Activated T-cell treated with anti-CD3 and anti-CD28 coated beads for 1 hour (primary cell): ENCODE results near the gene CRABP2.
A peak's percentile ranks its signal among the peaks of the same experiment; 100 is the strongest.

Experiments
- DNase-seq: peaks from one replicate; pipeline ENCODE4 v3.0.0-alpha.2; 2020; ENCODE audit warnings: low read depth

The CRABP2 gene

DNA sequence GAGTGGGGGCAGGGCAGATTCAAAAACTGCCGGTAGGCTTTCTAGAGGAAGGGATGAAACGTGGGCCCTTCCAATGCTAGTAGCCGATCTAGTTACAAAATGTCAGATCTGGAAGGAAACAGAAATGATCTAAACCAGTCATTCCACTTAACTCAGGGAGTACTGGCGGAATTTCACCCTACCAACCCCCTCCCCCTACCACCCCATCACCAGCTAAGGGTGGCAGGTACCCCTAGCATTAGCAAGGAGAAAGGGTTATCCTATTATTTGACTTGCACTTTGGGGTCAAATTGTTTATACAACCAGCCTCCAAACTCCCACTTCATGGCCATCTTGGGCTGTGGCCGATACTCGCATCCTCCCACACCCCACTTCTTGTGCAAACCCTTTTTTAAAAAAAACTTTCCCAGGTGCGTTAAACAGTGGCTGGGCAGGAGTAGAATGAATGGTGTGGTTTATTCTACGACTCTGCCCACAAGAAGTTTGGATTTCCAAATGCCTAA is 36.1 kb upstream of the CRABP2 start:
- DNase-seq, result no peak

GRCh38 chr1:156740741-156741480 is 35.5 kb upstream of the CRABP2 start, which contains the start of gene MRPL24:
TSS of gene MRPL24 (minus strand) at chr1:156741088. CDS start at chr1:156738704, 2,384 bp downstream.
- DNase-seq, result peak; percentile 92

- no peak for DNase-seq
Measured at GRCh38 chr1:156740237-156740740, 34.9 kb upstream of the CRABP2 start.

DNA sequence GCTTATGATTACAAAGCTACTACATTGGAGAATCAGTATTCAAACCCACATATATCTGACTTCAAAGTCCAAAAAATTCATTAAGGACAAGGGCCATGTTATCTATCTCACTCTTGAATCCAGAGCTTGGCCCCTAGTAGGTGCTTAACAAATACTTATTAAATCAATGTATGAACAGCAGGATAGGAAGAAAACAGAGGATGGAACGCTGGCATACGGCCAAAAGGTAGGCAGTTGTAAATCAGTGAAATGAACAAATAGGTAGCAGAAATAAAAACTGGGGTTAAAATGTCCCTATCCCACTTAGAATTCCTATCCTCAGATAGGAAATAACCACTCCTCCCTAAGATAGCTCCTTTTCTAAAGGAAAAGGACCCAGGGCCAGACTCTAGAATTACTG is 33.5 kb upstream of the CRABP2 start:
- DNase-seq, result no peak

DNA sequence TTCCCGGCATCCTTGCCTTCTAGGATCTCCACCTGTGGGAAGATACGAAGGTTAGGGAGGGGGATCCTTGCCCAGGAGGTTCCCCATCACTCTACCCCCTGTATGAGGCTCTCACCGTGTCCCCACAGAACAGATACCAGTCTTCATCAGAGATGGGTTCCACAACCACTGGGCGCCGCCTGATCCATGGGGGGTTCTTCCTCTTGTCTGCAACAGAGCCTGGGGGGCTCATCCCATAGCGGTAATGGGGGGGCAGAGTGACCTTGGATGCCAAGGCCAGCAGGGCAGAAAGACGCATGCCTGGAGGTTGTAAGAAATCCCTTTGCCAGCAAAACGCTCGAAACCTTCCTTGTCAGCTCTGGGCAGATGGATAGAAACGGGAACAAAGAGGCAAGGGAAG is 33.0 kb upstream of the CRABP2 start:
- DNase-seq, result no peak

DNA sequence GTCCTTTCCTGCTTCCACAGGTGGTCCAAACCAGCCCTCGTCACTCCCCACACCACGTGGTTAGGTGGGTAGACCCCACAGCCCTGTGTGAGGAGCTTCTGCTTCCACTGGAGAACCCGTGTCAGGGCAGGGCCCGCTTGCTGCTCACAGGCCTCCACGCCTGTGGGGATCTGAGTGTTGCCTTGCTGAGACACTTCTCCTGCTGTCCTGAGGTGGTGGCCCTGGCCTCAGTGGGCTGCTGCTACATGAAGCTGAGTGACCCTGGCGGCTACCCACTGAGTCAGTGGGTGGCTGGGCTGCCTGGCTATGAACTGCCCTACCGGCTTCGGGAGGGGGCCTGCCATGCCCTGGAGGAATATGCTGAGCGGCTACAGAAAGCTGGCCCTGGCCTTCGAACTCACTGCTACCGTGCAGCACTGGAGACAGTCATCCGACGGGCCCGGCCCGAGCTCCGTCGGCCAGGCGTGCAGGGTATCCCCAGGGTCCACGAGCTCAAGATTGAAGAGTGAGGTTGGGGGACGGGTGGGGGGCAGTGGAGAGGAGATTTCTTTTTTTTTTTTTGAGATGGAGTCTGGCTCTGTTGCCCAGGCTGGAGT is 28.7 kb upstream of the CRABP2 start:
- no peak for DNase-seq

- peak; percentile 84 for DNase-seq
Measured at GRCh38 chr1:156728599-156729462, 23.4 kb upstream of the CRABP2 start, which contains the start of gene ISG20L2. TSS of gene ISG20L2 (minus strand) at chr1:156728766. CDS start at chr1:156727652, 1,114 bp downstream.

DNA sequence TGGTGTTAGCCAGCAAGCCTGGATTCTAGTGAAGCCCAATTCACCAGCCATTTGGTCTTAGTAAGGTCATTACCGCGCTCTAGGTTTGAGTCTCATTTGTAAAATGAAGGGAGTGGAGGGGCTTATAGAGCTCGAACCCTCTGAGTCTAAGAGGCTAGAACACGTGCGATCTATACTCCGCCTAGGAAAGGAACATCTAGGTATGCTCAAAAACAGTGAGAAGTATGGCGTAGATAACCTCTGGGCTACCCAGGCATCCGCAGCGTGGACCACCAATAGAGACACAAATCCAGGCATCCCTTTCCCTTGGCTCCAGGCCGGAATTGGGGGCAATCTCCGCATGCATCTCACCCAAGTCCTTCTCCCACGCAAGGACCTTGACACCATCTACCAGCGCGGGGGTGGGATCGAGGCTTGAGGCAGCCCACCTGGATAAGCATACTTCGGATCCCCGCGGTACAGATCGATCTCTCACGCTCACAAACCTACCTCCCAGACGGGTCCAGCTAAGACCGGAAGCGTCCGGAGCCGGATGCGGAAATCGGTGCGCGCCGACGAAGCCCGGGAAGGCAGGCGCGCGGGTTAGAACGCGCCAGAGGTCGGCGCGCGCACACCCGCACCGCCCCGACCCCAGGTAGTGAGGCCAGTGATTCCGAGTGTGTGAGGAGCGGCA is 22.7 kb upstream of the CRABP2 start, which contains the start of gene METTL25B:
TSS of gene METTL25B (plus strand) at position 544 of the 673 bp plus-strand sequence. CDS start 636 bp downstream, outside the sequence.
- DNase-seq, result peak; percentile 55

- DNase-seq, result no peak
Measured at GRCh38 chr1:156727492-156727891, 22.1 kb upstream of the CRABP2 start.

- no peak for DNase-seq
Measured at GRCh38 chr1:156726549-156727226, 21.3 kb upstream of the CRABP2 start.

- peak; percentile 78 for DNase-seq
Measured at GRCh38 chr1:156725683-156726280, 20.4 kb upstream of the CRABP2 start.

DNA sequence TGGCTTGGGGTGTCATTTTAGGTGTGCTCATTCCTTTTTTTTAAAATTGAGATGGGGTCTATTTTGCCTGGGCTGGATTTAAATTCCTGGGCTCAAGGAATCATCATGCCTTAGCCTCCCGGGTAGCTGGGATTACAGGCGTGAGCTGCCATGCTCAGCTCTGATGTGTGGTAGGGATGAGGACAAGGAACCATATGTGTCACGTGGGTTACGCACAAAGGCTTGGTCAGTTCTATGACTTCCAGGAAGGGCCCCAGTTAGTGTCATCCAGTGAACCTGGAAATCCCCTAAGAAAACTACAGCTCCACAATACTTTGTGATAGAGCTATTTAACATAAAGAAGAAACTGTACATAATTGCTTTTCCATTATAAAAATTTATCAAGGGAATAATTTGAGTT is 16.2 kb upstream of the CRABP2 start:
- DNase-seq, result no peak

DNA sequence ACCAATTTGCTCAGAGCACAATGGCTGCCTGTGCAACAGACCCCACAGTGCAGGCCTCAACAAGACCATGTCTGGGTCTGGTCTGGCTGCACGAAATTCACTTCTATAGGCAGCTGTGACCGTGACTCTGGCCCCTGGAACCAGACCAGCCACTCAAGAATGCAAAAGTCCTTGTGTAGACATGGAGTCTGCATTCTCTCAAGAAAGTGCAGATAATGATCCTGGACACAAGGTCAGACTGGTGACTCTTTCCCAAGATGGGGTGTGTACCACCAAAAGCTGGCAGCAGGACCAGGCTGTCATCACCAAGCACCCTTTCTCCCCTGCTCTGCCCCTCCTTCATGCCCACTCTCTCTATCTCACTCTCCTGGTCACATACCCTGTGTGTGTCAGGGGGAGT is 15.7 kb upstream of the CRABP2 start:
- DNase-seq, result no peak

- DNase-seq, result no peak
Measured at GRCh38 chr1:156717351-156717750, 12.0 kb upstream of the CRABP2 start.

- DNase-seq, result no peak
Measured at GRCh38 chr1:156714830-156715229, 9.4 kb upstream of the CRABP2 start.

DNA sequence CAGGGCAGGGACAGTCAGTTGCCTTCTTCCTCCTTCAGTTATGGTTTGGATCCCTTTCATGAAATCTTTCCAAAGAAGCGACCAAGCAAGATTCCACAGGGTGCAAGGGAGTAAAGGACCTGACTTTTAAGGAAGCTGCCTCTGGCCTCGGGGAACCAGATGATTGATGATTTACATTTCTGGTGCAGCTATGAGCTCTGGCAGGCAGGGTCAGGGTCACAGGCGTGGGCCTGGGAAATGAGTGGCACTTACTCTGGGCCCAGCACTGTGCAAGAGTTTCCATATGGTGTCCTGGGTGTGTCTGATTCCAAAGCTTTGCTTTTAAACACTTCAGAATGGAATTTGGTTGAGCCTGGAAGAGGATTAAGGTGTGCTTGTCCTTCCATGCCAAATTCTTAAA is 7.2 kb upstream of the CRABP2 start:
- no peak for DNase-seq

DNA sequence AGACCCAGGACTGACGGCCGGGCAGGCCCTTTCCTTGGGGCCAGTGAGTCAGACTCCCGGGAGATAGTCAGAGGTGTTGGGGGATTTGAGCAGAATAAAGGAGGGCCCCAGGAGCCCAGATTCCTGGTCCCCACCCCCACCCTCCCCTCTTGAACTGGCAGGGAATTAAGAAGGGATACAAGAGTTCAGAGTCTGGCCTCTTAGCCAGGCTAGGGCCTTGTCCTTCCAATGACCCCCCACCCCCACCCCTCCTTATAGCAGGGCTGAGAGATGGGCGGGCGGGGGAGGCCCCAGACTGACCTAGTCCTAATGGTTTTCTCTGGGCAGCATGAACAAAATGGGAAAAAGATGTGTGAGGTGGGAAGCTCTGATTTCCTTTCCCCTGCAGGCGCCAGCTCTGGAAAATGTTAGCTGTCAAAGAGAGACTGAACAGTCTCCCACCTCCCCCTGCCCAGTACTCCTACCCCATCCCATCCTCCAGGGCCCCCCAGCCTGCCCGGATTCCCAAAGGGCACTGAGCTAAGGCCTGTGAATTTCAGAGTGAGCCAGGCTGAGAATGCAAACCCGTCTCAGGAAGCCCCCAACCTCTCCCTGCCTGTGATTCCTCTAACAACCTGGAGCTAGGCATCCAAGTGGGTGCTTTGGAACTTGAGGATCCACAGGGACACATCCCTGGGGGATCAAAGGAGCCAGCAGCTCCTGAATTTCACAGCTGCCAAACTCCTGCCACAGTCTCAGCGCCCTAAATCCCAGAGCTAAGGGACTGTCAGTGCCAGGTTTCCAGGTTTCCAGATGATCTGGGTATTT is 5.8 kb upstream of the CRABP2 start:
- no peak for DNase-seq

DNA sequence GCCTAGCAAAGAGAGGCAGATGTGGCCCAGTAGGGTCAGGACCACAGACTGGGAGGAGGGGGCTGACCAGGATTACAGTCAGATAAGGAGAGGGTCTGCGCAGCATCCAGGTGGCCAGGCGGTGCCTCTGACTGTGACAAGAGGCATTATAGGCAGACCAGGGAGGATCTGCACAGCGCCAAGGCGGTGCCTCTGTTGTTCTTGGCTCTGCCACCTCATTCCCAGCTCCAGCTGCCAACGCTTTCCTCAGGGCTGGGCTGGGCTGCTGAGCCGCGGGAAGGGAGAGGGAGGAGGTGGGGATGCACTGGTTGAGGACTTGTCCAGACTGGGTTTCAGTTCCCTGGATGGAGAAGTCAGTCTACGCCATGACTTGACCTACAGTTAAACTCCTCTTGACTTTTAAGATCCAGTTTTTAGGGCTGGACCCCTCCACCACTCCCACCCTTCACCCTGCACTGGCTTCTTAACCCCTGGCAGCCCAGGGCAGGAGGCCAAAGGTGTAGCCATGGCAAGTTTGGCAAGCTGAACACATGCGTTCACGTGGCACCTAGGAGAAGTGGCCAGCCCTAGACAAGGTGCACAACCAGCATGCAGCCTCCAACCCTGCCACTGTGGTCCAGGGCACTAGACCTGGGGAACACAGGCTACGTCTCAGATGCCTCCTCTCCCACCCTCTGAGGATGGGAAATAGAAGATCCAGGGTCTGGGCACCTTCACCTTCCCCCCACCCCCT is 4.5 kb upstream of the CRABP2 start:
- no peak for DNase-seq

- DNase-seq, result no peak
Measured at GRCh38 chr1:156709031-156709430, 3.6 kb upstream of the CRABP2 start.
